Measurements from ENCODE around the gene HELLS. TPM values are rescaled to one million over a fixed set of nuclear protein-coding genes. Genes with fewer than 3 reads are reported as not detected.

The HELLS gene
- total RNA-seq, 4 donors from 2014 or later, result 1.3 to 1.7 (median 1.4) TPM

- DNase-seq (ENCODE audit: extremely low spot score), result no peak
- intact Hi-C loops (cut with DNase I), result no loop called here
- H3K4me3 ChIP-seq, result no peak overlapping the region
- no peak overlapping the region for H3K27ac ChIP-seq (replicated peaks in 1 of 4)
- H3K4me1 ChIP-seq, result no peaks in the 10 kb centered on the region
- H3K36me3 ChIP-seq, result no peaks in the 10 kb centered on the region
- peaks cover 0 to 21% (median 12%) of the 10 kb centered on the region in 4 donors for H3K9me3 ChIP-seq
- TF ChIP-seq POLR2A (IDR thresholded peaks at IDR 0.05; ENCODE audit: low read depth) (no peak), CTCF (IDR thresholded peaks at IDR 0.05) (no peak), EP300 (IDR thresholded peaks at IDR 0.05) (no peak)
- 29% methylated on average over 3 of the region's 3 CpGs for WGBS
- peaks cover 0 to 3% (median 0%) of the 10 kb centered on the region in 4 donors for H3K27me3 ChIP-seq
Measured at GRCh38 chr10:94640562-94640961, 95.0 kb downstream of the HELLS start.

- no peaks in the 10 kb centered on the region for H3K36me3 ChIP-seq
- 75% methylated on average over 4 of the region's 4 CpGs for WGBS
- peaks cover 0 to 21% (median 12%) of the 10 kb centered on the region in 4 donors for H3K9me3 ChIP-seq
- intact Hi-C loops (cut with DNase I), result no loop called here
- DNase-seq (ENCODE audit: extremely low spot score), result no peak
- no peaks in the 10 kb centered on the region for H3K4me1 ChIP-seq
- peaks cover 0 to 3% (median 0%) of the 10 kb centered on the region in 4 donors for H3K27me3 ChIP-seq
- H3K4me3 ChIP-seq, result no peak overlapping the region
- TF ChIP-seq EP300 (IDR thresholded peaks at IDR 0.05), result no peak
- no peak for TF ChIP-seq POLR2AphosphoS5 (IDR thresholded peaks at IDR 0.05)
- no peak for TF ChIP-seq CTCF (IDR thresholded peaks at IDR 0.05)
- no peak overlapping the region for H3K27ac ChIP-seq (replicated peaks in 1 of 4)
Measured at GRCh38 chr10:94641480-94641879, 95.9 kb downstream of the HELLS start.

- no peak overlapping the region for H3K27ac ChIP-seq (replicated peaks in 1 of 4)
- TF ChIP-seq EP300 (IDR thresholded peaks at IDR 0.05), result no peak
- TF ChIP-seq CTCF (IDR thresholded peaks at IDR 0.05), result no peak
- TF ChIP-seq POLR2A (IDR thresholded peaks at IDR 0.05; ENCODE audit: low read depth), result no peak
- no peak for TF ChIP-seq POLR2AphosphoS5 (IDR thresholded peaks at IDR 0.05)
- no peaks in the 10 kb centered on the region for H3K4me1 ChIP-seq
- H3K9me3 ChIP-seq, result peaks cover 0 to 8% (median 0%) of the 10 kb centered on the region in 4 donors
- H3K27me3 ChIP-seq, result peaks cover 0 to 3% (median 0%) of the 10 kb centered on the region in 4 donors
- no peaks in the 10 kb centered on the region for H3K36me3 ChIP-seq
- no peak overlapping the region for H3K4me3 ChIP-seq
- WGBS, result 79% methylated on average over 1 of the region's 1 CpG
- no peak for DNase-seq (ENCODE audit: extremely low spot score)
- intact Hi-C loops (cut with DNase I), result no loop called here
Measured at GRCh38 chr10:94644352-94644751, 98.8 kb downstream of the HELLS start.

- no peaks in the 10 kb centered on the region for H3K27me3 ChIP-seq
- TF ChIP-seq CTCF (IDR thresholded peaks at IDR 0.05) (no peak), POLR2A (IDR thresholded peaks at IDR 0.05; ENCODE audit: low read depth) (no peak), POLR2AphosphoS5 (IDR thresholded peaks at IDR 0.05) (no peak), EP300 (IDR thresholded peaks at IDR 0.05) (no peak)
- H3K4me3 ChIP-seq, result no peak overlapping the region
- no peaks in the 10 kb centered on the region for H3K4me1 ChIP-seq
- intact Hi-C loops (cut with DNase I), result no loop called here
- WGBS, result 47% methylated on average over 2 of the region's 2 CpGs
- no peak overlapping the region for H3K27ac ChIP-seq (replicated peaks in 1 of 4)
- H3K9me3 ChIP-seq, result no peaks in the 10 kb centered on the region
- no peak for DNase-seq (ENCODE audit: extremely low spot score)
- no peaks in the 10 kb centered on the region for H3K36me3 ChIP-seq
Measured at GRCh38 chr10:94645285-94645684, 99.7 kb downstream of the HELLS start.

Other genes starting within 250 kb of the HELLS start
- gene NOC3L, start 182.8 kb upstream of the HELLS start, total RNA-seq, result 10 to 100 TPM; 18.1 to 23.3 (median 20.7) TPM
- gene TBC1D12, start 143.2 kb upstream of the HELLS start, total RNA-seq, result 10 to 100 TPM; 16.2 to 22.9 (median 17.7) TPM
- gene CYP2C18, start 137.9 kb downstream of the HELLS start, total RNA-seq, result under 1 TPM in 1 of 4 donors, not detected in 3; 0.42 TPM
- gene CYP2C19, start 216.9 kb downstream of the HELLS start, total RNA-seq, result under 1 TPM in 1 of 4 donors, not detected in 3; 0.17 TPM

Measured in esophagus muscularis mucosa (tissue), 4 donors.